Kidney (tissue), 14 donors: Measurements from ENCODE around the gene BAHD1. TPM values are rescaled to one million over a fixed set of nuclear protein-coding genes. Genes with fewer than 3 reads are reported as not detected.

Source experiments
- DNase-seq, 5 donors: peaks; one replicate each; pipeline ENCODE4 v3.0.0-alpha.2; 2013 to 2020
- FAIRE-seq: peaks from 2 replicates; lab custom pipeline; 2012; peaks lifted over from hg19 to GRCh38; lab: Jason Lieb, UNC
- H3K27ac ChIP-seq, 2 donors: one replicate each; pipeline ENCODE4 v1.7.0; 2013; ENCODE audit warnings: low read depth in 2 of 2, low read length in 2 of 2, inconsistent platforms in 1 of 2
- H3K27me3 ChIP-seq: one replicate; pipeline ENCODE4 v1.7.1; 2013; ENCODE audit warnings: low read length, inconsistent platforms; ENCODE audit not compliant: control insufficient read depth, insufficient read depth
- H3K36me3 ChIP-seq, 3 donors: one replicate each; pipeline versions ENCODE4 v1.7.0 to v1.7.1; 2013; ENCODE audit warnings: low read length in 3 of 3, control low read depth in 1 of 3, inconsistent platforms in 1 of 3; ENCODE audit not compliant: insufficient read depth in 3 of 3, control insufficient read depth in 2 of 3
- H3K4me1 ChIP-seq, 3 donors: one replicate each; pipeline versions ENCODE4 v1.7.0 to v1.7.1; 2013; ENCODE audit warnings: low read length in 3 of 3, inconsistent platforms in 1 of 3, low read depth in 1 of 3; ENCODE audit not compliant: control insufficient read depth in 2 of 3, insufficient read depth in 2 of 3
- H3K4me3 ChIP-seq, 3 donors: one replicate each; pipeline versions ENCODE4 v1.7.0 to v1.8.1; 2013; ENCODE audit warnings: low read length in 3 of 3, control low read depth in 1 of 3, inconsistent platforms in 1 of 3
- H3K9ac ChIP-seq, 3 donors: one replicate each; pipeline versions ENCODE4 v1.7.0 to v1.7.1; 2013; ENCODE audit warnings: low read length in 3 of 3, control low read depth in 1 of 3, inconsistent platforms in 1 of 3
- H3K9me3 ChIP-seq, 3 donors: one replicate each; pipeline versions ENCODE4 v1.7.0 to v1.7.1; 2013; ENCODE audit warnings: low read length in 3 of 3, control low read depth in 1 of 3, inconsistent platforms in 1 of 3; ENCODE audit not compliant: control insufficient read depth in 2 of 3, insufficient read depth in 1 of 3
- CTCF ChIP-seq: IDR thresholded peaks from 3 replicates; pipeline ENCODE4 v1.5.1; 2012; ENCODE audit warnings: mild to moderate bottlenecking, moderate library complexity, borderline replicate concordance; ENCODE audit not compliant: insufficient read depth; ENCODE audit errors: extremely low read depth
- intact Hi-C: fragments of 100-400 bp; cut with DNase I; formaldehyde crosslinking; loops from one replicate; pipeline ENCODE4 v1.11.1; 2022
- polyA plus RNA-seq: library from polyadenylated mRNA; stranded (reverse); fragments of 350-450 nt; fragmentation: Illumina TruSeq; extraction: RNeasy Lipid Tissue Mini Kit (QIAGEN cat#74804); gene quantifications from one replicate; pipeline ENCODE4 v1.2.3, GENCODE V29; 2014; ENCODE audit warnings: low read depth, low replicate concordance; ENCODE audit not compliant: insufficient read depth
- total RNA-seq: library from RNA; stranded (reverse); fragmentation: NEBNext Ultra II Directional; extraction: Animal tissue kit (Norgen Biotek cat#: 25700); gene quantifications from one replicate; pipeline ENCODE4 v1.2.1, GENCODE V29; 2021
- donor health status: control.
- donor health status: control.
- donor health status: control.
- donor health status: control.
- donor health status: control.
- donor health status: DM: yes; HTN: yes; CAD: no.
- donor health status: Normal renal cell carcinoma (clear cell type).

The BAHD1 gene
- total and polyA plus RNA-seq, 2 donors from 2014 or later = 13.3 to 28.4 TPM

GRCh38 chr15:40410476-40410875, 30.3 kb upstream of the BAHD1 start:
- H3K4me3 ChIP-seq = no peak overlapping the region
- no peaks in the 10 kb centered on the region for H3K9me3 ChIP-seq
- H3K27ac ChIP-seq = no peak overlapping the region
- H3K9ac ChIP-seq = no peak overlapping the region
- TF ChIP-seq CTCF = no peak
- H3K27me3 ChIP-seq = no peaks in the 10 kb centered on the region
- peaks cover 0 to 16% (median 0%) of the 10 kb centered on the region in 3 donors for H3K4me1 ChIP-seq
- intact Hi-C loops = no loop called here
- DNase-seq (no peak), FAIRE-seq (no peak)
- H3K36me3 ChIP-seq = peaks cover 6 to 36% (median 29%) of the 10 kb centered on the region in 3 donors

- intact Hi-C loops = no loop called here
- Histone ChIP-seq H3K36me3 (peaks cover 10 to 45% (median 35%) of the 10 kb centered on the region in 3 donors), H3K27ac (no peak overlapping the region), H3K4me3 (no peak overlapping the region), H3K27me3 (no peaks in the 10 kb centered on the region), H3K4me1 (peaks cover 0 to 6% (median 0%) of the 10 kb centered on the region in 3 donors), H3K9me3 (no peaks in the 10 kb centered on the region), H3K9ac (no peak overlapping the region)
- TF ChIP-seq CTCF = no peak
- DNase-seq (no peak), FAIRE-seq (no peak)
Observed at GRCh38 chr15:40412095-40412759, 28.5 kb upstream of the BAHD1 start.

- Histone ChIP-seq H3K4me3 (no peak overlapping the region), H3K9ac (no peak overlapping the region), H3K27me3 (no peaks in the 10 kb centered on the region), H3K4me1 (peaks cover 0 to 5% (median 0%) of the 10 kb centered on the region in 3 donors), H3K9me3 (no peaks in the 10 kb centered on the region), H3K36me3 (peaks cover 10 to 45% (median 37%) of the 10 kb centered on the region in 3 donors), H3K27ac (no peak overlapping the region)
- FAIRE-seq (no peak), DNase-seq (no peak)
- no peak for TF ChIP-seq CTCF
- intact Hi-C loops = no loop called here
Observed at GRCh38 chr15:40413036-40413435, 27.7 kb upstream of the BAHD1 start.
